Ureter (tissue), 1 donor: ENCODE data around the gene CORO2A. TPM values are rescaled to one million over a fixed set of nuclear protein-coding genes. Genes with fewer than 3 reads are reported as not detected.
"Not testable (repeated sequence)": the region's sequence is repeated elsewhere in the genome, so short reads cannot be mapped to it uniquely, and the experiment has no call there.

ENCODE experiments used
- DNase-seq: peaks from one replicate; pipeline ENCODE4 v3.0.0-alpha.2; 2020; ENCODE audit warnings: low spot score
- total RNA-seq: library from RNA; stranded (reverse); gene quantifications from one replicate; pipeline ENCODE4 v1.2.4, GENCODE V29; 2023
- donor health status: DM: yes; HTN: yes; CAD: no.

CORO2A gene
- total RNA-seq, 1 donor from 2014 or later = 38.8 TPM

- DNase-seq = no peak
Measured at GRCh38 chr9:98085944-98086343, 106.5 kb downstream of the CORO2A start.

- DNase-seq = no peak
Measured at GRCh38 chr9:98085058-98085457, 107.4 kb downstream of the CORO2A start.

- no peak for DNase-seq
Measured at GRCh38 chr9:98084396-98084795, 108.0 kb downstream of the CORO2A start.

- DNase-seq = no peak
Measured at GRCh38 chr9:98083566-98084183, 108.8 kb downstream of the CORO2A start.

GRCh38 chr9:98083061-98083501 lies 109.4 kb downstream of the CORO2A start:
- DNase-seq = no peak

GRCh38 chr9:98081477-98082219 lies 110.8 kb downstream of the CORO2A start:
- DNase-seq = no peak

GRCh38 chr9:98080780-98081179 lies 111.7 kb downstream of the CORO2A start:
- DNase-seq = no peak

GRCh38 chr9:98080326-98080725 lies 112.1 kb downstream of the CORO2A start:
- DNase-seq = no peak

GRCh38 chr9:98078895-98079294 lies 113.5 kb downstream of the CORO2A start:
- DNase-seq = no peak

- not testable (repeated sequence) for DNase-seq
Measured at GRCh38 chr9:98076514-98076890, 115.9 kb downstream of the CORO2A start.

GRCh38 chr9:98075332-98075805 lies 117.1 kb downstream of the CORO2A start:
- DNase-seq = no peak

GRCh38 chr9:98074115-98074990 lies 118.1 kb downstream of the CORO2A start:
- DNase-seq = peak; percentile 70

- DNase-seq = no peak
Measured at GRCh38 chr9:98071737-98072136, 120.7 kb downstream of the CORO2A start.

Other genes starting within 250 kb of the CORO2A start
- gene ANP32B, start 209.3 kb downstream of the CORO2A start, total RNA-seq = 136 TPM
- gene NANS, start 135.9 kb downstream of the CORO2A start, total RNA-seq = 43.7 TPM
- gene TRIM14, start 73.4 kb downstream of the CORO2A start, total RNA-seq = 66.9 TPM
- 60.8 TPM for gene TBC1D2, start 63.0 kb upstream of the CORO2A start, total RNA-seq